CD4-positive, alpha-beta T cell treated with Interleukin-17A for 1 hour (primary cell): ENCODE measurements around the gene CADM1.

Source experiments
- DNase-seq: peaks from one replicate; pipeline ENCODE4 v3.0.0-alpha.2; 2020

CADM1 gene

DNA sequence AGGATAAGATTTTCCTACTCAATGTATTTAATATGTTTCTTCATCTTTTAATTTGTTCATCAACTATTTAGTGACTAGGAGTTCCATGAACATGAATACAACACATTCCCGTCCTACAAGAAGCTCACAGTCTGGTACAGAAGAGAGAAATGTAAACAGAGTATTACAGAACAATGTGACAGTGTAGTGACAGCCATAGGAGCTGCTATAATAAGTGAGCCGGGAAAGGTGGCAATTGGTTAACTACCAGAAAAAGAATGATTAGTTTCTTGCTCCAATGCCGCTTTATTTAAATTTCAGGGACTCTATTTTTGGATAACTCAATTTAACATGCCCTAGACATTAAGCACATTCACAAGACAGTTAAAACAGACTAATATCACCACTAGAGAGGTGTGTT is 192.3 kb downstream of the CADM1 start:
- no peak for DNase-seq

DNA sequence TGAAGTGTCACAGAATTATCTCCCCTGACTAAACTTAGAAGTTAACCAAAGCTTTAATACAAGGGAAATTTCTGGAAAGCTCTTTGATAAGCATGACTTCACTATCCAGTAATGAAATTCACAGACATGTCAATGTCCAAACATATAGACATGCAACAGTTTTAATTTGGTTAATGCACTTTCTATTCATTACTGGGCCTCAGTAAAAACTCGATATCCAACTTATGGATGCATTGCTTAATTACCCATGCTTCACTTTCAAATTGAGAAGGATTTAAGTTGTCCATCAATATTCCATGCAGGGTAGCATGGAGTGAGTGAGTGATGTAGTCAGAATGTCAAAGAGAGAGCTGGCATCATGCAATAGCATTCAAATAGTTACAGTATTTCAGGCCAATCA is 197.5 kb downstream of the CADM1 start:
- no peak for DNase-seq

DNA sequence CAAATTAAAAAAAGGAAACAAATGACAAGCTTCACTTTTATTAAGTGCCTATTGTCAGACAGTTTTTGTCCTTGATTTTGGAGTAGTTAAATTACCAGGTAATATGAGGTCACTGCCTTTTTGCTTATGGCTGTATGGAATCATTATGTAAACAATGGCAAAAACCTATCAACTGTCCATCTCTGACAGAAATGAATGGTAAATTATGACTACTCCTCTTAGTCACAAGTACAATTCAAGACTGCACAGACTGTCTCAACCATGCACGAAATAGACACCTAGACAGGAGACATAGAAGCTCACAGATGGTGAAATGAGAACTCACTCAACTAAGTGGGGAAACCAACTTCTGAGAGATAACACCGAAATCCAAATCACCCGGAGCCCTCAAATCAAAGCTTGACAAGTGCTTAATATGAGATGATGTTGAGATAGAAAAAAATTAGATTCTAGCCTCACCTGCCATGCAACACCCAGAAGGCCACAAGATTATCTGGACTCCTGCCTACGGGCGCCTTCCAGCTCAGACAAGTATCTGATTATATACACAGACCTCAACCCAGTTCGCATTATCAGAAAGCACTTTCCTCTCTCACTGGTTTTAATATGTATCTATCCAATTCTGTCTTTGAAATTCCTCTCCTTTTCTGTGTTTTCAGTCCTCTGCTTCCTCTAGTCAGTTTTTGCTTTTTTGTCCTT is 199.3 kb downstream of the CADM1 start:
- DNase-seq, result no peak

DNA sequence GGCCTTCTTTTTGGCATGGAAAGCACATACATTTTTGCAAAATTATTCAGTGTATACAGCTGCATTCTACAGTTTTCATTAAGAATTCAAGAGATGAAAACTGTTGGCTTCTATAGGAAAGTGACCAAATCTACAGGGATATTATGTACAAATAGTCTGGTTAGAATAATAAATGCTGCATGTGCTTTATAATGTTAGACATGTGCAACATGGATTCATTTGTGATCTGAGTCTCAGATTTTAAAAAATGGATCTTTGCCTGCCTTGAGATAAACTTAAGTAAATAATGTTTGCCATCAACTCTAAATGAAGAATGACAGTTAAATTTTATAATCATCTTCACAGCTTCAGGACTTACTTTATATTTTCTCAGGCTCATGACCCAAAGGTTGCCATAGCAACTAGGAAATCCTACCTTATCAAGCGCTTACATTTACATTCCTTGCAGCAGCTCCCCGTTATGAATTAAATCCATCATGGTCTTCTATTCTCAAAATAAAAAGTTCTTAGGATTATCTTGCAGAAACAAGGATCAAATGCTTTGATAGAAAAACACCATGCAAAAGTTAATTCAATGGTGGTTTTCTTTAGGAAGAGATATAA is 200.2 kb downstream of the CADM1 start:
- no peak for DNase-seq

DNA sequence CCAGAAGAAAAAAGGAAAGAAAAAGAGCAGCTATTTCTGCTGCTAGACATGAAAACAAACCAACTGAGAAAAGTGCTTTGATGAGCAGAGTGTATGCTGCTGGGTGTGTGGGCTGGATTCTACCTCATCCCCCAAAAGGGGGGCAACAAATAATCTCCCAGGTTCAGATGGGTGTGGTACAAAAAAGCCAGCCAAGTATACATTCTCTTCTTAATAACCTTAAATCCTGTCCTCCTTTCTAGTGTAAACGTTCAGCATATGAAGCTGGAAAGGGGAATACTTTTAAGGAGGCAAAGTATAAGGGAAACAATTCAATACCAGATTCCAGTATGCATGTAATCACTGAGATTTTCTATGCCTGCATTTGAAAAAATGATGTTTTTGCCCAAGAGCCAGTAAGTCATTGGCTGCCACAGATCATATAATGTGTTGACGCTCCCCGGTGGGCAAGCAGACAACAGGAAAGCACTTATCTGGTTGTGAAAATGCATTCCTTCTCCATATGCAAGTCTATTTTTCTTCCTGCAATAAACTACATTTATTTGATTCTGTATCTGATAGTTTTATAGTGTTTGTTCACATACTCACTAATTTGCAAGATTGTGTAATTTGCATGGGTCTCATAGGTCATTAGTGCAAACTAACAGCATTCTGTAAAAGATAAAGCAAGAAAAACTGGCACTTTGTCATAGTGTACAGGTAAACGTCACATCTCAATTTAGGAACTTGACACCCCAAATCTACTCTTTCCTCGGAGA is 201.1 kb downstream of the CADM1 start:
- DNase-seq, result no peak

DNA sequence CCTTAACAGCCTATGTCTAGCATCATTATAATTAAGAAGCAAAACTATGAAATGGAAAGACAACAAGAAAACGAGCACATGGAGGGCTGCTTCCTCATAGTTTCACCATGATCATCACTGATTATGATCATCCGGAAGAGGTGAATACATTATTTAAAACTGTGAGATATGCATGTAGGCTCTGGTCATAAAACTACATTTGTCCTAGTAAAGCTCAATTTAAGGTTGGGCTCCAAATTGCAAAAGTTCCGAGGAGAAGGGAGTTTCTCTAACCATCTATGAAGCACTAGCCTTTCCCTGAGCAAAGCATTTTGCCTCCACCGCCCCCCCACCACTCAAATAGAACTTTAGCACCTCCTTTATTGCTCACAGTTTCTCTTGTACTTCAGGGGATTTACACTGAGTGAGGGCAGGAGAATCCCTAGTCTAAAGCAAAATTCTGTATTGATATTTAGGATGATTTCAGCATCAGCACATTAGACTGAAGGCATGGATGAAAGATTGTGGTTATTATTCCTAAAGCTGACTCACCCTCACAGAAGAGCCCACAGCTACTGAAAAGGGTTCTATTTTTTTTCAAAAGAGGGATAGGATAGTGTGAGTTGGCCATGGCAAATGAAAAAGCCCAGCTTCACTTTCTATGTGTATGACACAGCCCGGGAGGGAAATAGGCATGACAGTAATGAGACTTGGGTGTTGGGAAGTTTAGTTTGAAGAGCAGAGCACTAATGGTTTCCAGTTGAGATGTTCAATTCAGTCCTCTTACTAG is 203.4 kb downstream of the CADM1 start:
- no peak for DNase-seq

DNA sequence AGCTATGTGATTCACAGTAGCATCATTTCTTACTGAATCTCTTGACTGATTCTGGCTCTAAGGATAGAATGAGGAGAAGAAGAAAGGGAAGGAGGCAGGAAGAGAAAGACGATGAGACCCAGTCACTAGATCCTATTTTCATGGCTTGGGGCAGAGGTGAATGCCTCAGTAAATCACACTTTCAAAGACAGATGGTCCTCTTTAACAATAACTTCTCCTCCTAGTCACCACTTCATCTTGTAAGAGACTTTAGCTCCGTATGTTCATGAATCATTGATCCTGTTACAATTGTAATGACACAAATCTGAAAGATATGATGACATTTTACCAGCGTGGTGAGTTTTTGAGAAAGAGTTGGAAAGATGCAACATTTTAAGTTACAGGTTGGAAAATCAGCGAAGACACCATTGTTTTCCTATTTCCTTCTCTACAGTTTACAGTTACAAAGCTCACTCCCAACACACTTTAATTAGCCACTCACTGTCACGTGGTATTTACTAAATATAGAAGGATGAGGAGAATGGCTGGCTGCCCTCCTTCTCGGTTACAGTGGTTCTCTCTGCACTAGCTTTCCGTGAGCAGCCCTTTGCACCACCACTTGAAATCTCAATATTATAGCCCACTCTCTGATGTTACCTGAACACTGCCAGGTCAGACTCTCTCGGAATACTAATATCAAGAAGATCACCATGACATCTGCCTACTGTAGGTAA is 205.8 kb downstream of the CADM1 start:
- DNase-seq, result no peak

DNA sequence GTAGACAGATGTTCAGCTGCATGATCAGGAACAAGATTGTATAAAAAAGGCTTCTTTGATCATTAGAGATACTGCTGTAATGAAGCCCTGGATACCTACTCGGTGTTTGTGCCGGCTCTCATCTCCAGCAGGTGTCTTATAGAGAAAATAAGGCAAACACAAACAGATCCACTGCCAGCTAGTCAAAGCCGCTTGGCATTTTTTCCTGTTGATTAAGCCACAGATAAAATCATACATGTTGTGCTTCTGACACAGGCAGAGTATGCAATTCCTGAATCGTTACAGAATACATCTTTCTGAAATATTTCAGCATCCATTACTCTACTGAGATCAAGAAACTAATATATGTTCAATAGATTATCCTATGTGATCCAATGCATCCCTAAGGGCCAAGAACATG is 206.9 kb downstream of the CADM1 start:
- DNase-seq, result no peak

DNA sequence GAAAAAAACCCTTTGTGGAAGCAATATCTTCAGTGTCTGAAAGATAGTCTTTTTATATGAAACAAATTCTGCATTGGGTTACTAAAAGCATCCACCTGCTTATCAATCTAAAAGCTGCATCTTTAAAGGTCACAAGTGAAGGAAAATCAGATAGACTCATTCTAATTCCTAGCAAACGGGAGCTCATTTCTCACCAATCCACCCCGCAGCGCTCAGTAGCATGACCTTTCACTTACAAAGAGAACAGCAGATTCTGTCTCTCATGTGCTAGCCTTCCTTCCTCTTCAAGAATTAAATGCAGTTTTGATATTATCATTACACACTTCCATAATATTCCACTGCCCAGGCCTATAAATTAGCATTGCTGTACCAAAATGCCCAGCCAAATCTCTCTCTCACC is 212.9 kb downstream of the CADM1 start:
- DNase-seq, result no peak

DNA sequence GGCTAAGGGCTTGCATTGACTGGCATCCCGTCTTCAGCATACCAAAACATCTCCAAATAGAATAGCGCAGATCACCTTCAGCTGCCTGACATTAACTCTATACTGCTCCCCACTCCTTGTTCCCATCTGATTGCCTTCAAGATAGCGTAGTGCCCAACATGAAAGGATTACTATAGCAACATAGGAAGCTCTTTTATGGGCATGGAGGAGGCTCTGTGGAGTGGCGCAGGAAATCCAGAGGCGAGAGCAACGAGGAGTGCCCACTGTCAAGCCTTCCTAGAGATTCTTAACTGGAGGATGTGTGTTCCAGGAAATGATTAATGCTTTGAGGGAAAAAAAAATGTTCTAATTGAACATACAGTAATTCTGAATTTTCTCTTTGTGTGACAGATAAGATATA is 213.3 kb downstream of the CADM1 start:
- no peak for DNase-seq

DNA sequence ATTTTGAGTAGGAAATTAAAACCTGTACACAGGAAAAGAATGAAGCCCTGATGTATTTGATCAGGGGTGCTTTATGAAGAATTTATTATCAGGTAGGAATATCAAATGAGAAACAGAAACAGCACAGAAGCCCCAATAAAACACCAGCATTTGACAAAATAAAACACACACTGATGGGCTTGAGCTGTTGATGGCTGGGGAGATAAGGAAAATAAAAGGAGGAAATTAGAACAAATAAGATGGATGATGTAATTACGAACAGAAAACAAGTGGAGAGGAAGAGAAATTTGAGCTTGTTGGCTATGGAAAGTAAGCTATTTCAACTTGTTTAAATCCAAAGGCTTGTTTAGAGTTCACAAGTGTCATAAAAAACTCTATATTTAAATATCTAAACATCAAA is 213.7 kb downstream of the CADM1 start:
- DNase-seq, result no peak

DNA sequence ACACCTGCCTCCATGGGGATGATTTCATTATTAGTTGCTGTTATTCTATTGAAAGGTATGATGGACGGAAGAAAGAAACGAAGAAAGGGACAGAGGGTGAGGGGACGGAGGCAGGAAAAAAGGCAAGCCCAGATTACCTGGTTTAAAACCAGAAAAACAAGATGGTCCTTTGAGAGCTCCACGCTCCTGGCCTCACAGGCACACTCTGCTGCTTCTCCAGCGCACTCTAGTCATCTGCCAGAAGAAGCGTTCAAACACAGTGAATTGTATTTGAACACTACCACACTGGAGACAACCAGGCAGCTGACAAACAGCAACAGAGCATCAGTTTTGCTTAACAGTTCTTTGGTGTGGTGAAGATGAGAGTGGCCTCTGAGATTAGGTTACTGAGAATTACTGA is 216.9 kb downstream of the CADM1 start:
- DNase-seq, result no peak

DNA sequence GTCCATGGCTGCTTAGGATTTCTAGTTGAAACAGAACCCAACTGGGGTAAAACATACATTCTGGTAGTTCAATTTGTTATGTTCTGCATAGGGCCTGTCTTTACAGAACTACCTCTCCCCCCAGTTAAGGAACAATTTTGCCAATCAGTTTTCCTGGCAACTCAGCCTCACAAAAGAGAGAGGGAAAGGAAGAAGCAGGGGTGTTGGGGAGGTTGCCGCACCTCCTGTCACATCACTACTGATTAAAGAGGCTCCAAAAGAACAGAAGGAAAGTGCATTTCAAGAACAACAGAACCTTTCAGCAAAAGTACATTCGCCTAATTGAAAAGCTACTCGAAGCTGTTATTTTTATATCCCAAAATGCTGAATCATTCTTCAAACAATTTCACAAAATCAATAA is 217.6 kb downstream of the CADM1 start:
- no peak for DNase-seq

DNA sequence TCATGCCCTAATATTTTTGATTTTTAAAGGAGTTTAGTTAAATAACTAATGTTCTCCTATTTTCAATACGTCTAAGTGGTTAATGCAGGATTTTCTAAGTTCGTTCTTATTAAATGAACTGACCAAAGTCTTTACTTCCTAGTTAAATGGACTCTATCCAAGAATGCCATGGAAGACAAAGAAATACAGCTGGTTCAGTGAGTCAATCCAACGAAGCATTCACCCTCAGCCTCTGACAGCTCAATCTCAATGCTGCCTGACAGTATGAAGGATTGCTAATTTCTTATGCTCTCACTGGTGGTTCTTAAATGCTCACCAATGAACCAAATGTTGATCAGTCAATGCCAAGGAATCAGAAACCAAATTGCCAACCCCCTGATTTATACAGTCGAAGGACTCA is 219.4 kb downstream of the CADM1 start:
- DNase-seq, result no peak

DNA sequence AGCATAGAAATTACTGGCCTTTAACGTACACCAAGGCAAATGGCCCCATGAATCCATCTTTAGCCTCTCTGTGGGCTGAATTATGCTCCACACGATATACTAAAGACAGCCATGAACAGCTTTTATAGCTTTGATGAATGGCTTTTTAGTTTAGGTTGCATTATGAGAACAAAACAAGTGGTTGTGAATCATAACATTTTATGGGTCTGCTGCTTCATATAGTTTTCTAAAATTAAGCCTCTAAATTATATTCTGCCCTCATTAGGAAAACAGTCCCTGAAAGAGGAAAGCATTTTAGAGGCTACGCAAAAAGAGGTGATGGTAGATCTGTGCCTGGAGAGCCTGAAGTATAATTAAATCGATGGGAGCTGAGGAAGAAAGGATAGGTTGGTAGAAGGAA is 221.3 kb downstream of the CADM1 start:
- no peak for DNase-seq

DNA sequence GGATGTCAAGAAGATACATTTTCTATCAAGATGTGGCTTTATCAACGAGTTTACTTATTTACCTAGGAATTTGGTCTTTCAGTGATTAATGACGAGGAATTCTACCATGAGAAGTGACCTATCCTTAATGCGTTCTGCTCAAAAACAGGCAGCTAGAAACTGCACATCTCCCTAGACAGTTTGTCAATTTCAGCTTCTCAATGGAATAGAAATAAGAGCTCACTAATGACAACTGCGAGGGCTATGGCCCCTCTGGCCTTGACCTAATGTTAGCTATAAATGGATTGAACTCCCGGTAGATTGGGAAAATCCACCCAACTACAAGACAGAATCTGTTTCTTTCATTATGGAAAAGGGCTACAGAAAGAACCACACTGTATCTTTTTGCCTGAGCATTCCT is 223.4 kb downstream of the CADM1 start:
- DNase-seq, result no peak

DNA sequence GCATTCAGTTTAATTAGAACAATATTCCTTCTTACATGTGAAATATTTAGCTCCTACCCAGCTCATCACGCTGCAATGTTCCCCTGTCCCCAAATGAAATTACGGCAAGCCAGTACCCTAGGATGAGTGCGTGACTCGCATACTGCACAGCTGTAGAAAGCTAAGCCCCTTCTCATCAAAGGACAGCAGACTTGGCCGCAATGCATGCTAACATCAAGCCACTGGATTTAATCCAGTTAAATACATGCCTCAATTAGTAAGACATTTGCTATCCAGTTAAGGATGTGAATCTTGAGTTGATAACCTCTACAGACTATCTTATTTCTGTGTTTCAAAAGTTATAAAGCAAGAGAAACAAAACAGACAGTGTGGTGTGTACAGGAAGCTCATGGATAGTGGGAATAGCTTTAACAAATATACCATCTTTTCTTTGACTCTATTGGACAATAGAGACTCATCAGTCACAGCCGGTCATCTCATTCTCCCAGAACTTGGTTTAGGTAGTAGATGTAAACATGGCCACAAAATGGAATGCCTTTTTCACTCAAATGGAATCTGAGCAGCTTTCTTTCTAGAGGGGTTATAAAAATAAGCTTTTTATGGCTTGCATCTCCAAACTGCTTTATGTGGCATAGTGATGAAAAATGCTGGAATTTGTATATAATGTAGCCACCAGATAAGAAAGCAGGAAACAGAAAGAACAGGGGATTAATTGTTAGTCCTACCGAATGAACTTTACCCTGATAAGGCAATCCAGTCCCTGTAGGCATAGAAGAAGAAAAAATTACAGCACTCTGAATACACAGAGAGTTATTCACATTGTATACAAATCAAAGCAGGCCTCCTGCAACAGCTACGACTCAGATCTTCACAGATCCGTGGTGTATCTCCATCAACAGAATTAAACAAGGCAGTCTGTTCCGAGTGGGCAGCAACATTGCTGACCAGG is 224.1 kb downstream of the CADM1 start:
- DNase-seq, result no peak

DNA sequence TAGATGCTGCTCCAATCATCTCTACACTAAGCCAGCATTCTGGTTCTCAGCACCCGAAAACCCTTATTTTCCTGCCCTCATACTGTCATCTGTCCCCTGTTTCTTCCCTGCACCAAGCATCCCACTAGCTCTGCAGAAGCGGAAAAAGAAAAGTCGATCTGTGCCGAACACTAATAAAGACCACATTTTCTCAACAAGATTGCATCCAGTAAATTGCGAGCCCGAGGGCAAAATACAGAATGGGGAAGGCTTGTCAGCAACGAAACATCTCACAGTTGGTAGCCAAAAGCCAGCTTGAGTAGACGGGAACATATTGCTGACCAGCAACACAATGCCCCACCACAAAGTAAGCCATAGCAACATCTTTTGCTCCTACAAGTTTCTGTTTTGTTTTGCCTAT is 227.4 kb downstream of the CADM1 start:
- no peak for DNase-seq

DNA sequence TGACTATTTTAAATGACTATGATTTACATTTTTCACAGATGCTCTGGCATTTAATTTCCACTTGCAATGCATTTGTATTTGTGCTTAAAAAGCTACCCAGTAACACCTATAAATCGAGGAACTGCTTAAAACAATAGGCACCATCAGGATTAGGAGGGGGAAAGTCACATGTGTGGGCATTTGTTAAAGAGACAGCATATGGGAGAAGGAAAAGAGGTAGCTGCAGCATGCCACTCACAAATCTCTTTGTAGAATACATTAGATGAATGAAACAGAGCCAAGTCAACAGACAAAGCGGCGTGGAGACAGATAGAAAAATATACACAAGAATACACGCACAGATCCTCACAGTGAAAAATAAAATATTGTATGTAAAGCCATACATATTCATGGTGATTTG is 228.0 kb downstream of the CADM1 start:
- no peak for DNase-seq

DNA sequence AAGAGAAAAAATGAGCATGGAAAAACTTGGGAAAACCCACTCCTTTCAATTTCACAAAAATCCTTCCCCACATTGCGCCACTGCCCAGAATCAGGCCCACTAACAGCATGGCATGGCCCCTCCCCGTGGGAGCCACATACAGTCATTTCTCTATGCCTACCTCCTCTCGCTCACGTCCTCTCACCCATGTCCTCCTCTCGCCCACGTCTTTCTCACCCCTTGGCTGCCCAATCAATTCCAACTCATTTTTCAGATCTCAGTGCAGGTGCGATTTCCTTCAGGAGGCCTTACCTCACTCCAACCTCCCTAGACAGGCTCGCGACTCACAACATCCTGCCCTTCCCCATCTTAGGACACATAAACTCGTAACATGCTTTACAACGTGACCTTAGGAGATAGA is 229.2 kb downstream of the CADM1 start:
- DNase-seq, result no peak

DNA sequence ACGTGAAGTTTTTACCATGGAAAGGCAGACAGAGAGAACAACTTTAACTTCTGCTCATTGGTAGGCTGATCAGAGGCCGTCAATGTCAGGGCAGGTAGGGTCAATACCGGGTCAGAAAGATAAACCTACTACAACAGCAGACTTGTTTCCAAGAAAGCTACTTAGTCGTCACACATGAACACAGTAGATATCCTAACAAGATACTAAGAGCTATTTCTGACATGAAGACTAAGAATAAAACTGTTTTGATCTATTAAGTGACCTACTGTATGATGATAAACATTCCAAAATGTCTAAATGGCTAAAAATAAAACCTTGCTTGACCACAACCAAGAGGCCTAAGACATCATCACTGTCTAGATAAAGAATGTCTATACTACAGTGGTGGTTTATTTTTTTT is 231.3 kb downstream of the CADM1 start:
- no peak for DNase-seq

DNA sequence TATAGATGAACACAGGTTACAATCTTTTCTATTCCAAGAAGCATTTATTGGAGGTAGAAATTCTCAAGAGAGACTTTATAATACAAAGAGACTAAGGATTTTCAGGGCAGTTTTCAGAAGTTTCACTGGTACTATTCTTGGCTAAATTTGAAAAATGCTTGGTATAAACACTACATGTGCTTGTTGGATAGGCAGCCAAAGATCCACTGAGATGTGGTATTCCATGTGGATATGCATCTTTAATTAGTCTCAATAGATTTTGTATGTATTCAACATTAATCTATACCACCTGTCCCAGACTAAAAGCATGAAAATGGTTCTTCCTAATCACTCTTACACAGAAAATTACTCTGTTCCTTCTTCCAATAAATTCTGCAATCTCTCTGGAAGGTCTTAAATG is 232.6 kb downstream of the CADM1 start:
- DNase-seq, result no peak
